Hepatocyte (in vitro differentiated cells): ENCODE data around the gene ADIPOR1. TPM values are rescaled to one million over a fixed set of nuclear protein-coding genes. Genes with fewer than 3 reads are reported as not detected.

Experiments used
- DNase-seq: peaks from one replicate; pipeline ENCODE4 v3.0.0-alpha.2; 2016; ENCODE audit warnings: low spot score
- H2AFZ ChIP-seq: fragments of 200-600 bp; sonication (generic); 2 replicates; pipeline ENCODE4 v1.6.0; 2016; ENCODE audit warnings: antibody characterized with exemption, mild to moderate bottlenecking
- H3K27ac ChIP-seq: fragments of 200-600 bp; sonication (generic); 2 replicates; pipeline ENCODE4 v1.5.1; 2016; ENCODE audit warnings: mild to moderate bottlenecking
- H3K27me3 ChIP-seq: fragments of 200-600 bp; sonication (generic); 2 replicates; pipeline ENCODE4 v1.6.1; 2016
- H3K36me3 ChIP-seq: fragments of 200-600 bp; sonication (generic); replicated peaks from 2 replicates; pipeline ENCODE4 v1.5.1; 2016; ENCODE audit warnings: low read depth; ENCODE audit not compliant: insufficient read depth
- H3K4me1 ChIP-seq: fragments of 200-600 bp; sonication (generic); 2 replicates; pipeline ENCODE4 v1.5.1; 2016; ENCODE audit warnings: mild to moderate bottlenecking, moderate library complexity; ENCODE audit not compliant: insufficient read depth
- H3K4me2 ChIP-seq: fragments of 200-600 bp; sonication (generic); 2 replicates; pipeline ENCODE4 v1.6.0; 2016
- H3K4me3 ChIP-seq: fragments of 200-600 bp; sonication (generic); 2 replicates; pipeline ENCODE4 v1.5.1; 2016; ENCODE audit warnings: mild to moderate bottlenecking
- H3K79me2 ChIP-seq: fragments of 200-600 bp; sonication (generic); 2 replicates; pipeline ENCODE4 v1.6.0; 2017; ENCODE audit warnings: mild to moderate bottlenecking
- H3K9me2 ChIP-seq: fragments of 200-600 bp; sonication (generic); replicated peaks from 2 replicates; pipeline ENCODE4 v1.6.0; 2017; ENCODE audit warnings: mild to moderate bottlenecking; ENCODE audit not compliant: insufficient read depth
- H3K9me3 ChIP-seq: fragments of 200-600 bp; sonication (generic); 2 replicates; pipeline ENCODE4 v1.5.1; 2016; ENCODE audit warnings: low read depth, mild to moderate bottlenecking
- H4K20me1 ChIP-seq: fragments of 200-600 bp; sonication (generic); 2 replicates; pipeline ENCODE4 v1.6.0; 2016; ENCODE audit warnings: mild to moderate bottlenecking; ENCODE audit not compliant: insufficient read depth, poor library complexity, severe bottlenecking
- CTCF ChIP-seq: fragments of 200-600 bp; sonication (generic); IDR thresholded peaks from 2 replicates; pipeline ENCODE4 v1.5.1; 2016; ENCODE audit warnings: antibody characterized with exemption, mild to moderate bottlenecking; ENCODE audit not compliant: poor library complexity
- EZH2 ChIP-seq: fragments of 200-600 bp; sonication (generic); IDR thresholded peaks from 2 replicates; pipeline ENCODE4 v1.6.1; 2016; ENCODE audit warnings: antibody characterized with exemption, mild to moderate bottlenecking, borderline replicate concordance
- EZH2phosphoT487 ChIP-seq: fragments of 200-600 bp; sonication (generic); IDR thresholded peaks from one replicate; pipeline ENCODE4 v1.6.1; 2018; ENCODE audit warnings: antibody characterized with exemption, mild to moderate bottlenecking, low read depth, moderate library complexity; ENCODE audit not compliant: unreplicated experiment, severe bottlenecking
- WGBS: methylation state at CpG from one replicate; pipeline ENCODE4 v1.1.6; 2016; ENCODE audit warnings: low lambda C conversion rate; ENCODE audit errors: missing lambda C conversion rate; 5-methylcytosine and 5-hydroxymethylcytosine counted together
- polyA plus RNA-seq: library from polyadenylated mRNA; unstranded; fragments of >200 nt; fragmentation: Nextera tagmentation; extraction: Ambion mirVana; gene quantifications from 2 replicates; pipeline ENCODE4 v1.2.1, GENCODE V29; 2016
- total RNA-seq: library from RNA; depleted of rRNA; stranded (reverse); fragments of >200 nt; gene quantifications from 2 replicates; pipeline ENCODE4 v1.2.3, GENCODE V29; 2014

ADIPOR1 gene
- total and polyA plus RNA-seq, 2 experiments from 2014 or later: 75.7 to 121 TPM

- H3K4me3 ChIP-seq: peak within 1 kb of the TSS; percentile 78
Measured at GRCh38 chr1:202926581-202927491, 31.3 kb downstream of the ADIPOR1 start, which contains the start of gene KLHL12. TSS of gene KLHL12 (minus strand) at chr1:202927234. CDS start at chr1:202925162, 2,072 bp downstream.

GRCh38 chr1:202923533-202923932, 34.6 kb downstream of the ADIPOR1 start:
- Histone ChIP-seq H3K27ac (no peak overlapping the region), H3K4me2 (no peak overlapping the region), H2AFZ (no peak overlapping the region), H3K36me3 (no peaks in the 10 kb centered on the region), H3K9me2 (no peaks in the 10 kb centered on the region), H4K20me1 (no peaks in the 10 kb centered on the region), H3K79me2 (peaks cover 33% of the 10 kb centered on the region), H3K27me3 (no peaks in the 10 kb centered on the region), H3K4me3 (no peak overlapping the region), H3K9me3 (no peaks in the 10 kb centered on the region), H3K4me1 (peaks cover 4% of the 10 kb centered on the region)
- no peak for TF ChIP-seq EZH2
- no peak for TF ChIP-seq EZH2phosphoT487
- TF ChIP-seq CTCF: no peak
- no peak for DNase-seq
- WGBS: 94% methylated on average over 3 of the region's 3 CpGs

More at GRCh38 chr1:202926581-202927491, 31.3 kb downstream of the ADIPOR1 start, which contains the start of gene KLHL12:
- H3K4me2 ChIP-seq: peak within 1 kb of the TSS; percentile 80
- TF ChIP-seq CTCF (peak; percentile 65), EZH2 (no peak), EZH2phosphoT487 (no peak)
- peak within 1 kb of the TSS; percentile 96 for H3K27ac ChIP-seq
- no peaks in the 10 kb centered on the region for H3K9me3 ChIP-seq
- peak within 1 kb of the TSS; percentile 85 for H2AFZ ChIP-seq
- no peaks in the 10 kb centered on the region for H3K9me2 ChIP-seq
- peaks cover 28% of the 10 kb centered on the region for H3K79me2 ChIP-seq
- no peaks in the 10 kb centered on the region for H3K27me3 ChIP-seq
- DNase-seq: peak; percentile 99
- H3K4me1 ChIP-seq: peaks cover 4% of the 10 kb centered on the region
- 2% methylated on average over 57 of the region's 57 CpGs for WGBS
- no peaks in the 10 kb centered on the region for H3K36me3 ChIP-seq
- H4K20me1 ChIP-seq: no peaks in the 10 kb centered on the region

- no peak for DNase-seq
- Histone ChIP-seq H3K79me2 (peaks cover 21% of the 10 kb centered on the region), H3K27ac (no peak overlapping the region), H2AFZ (no peak overlapping the region), H3K9me3 (no peaks in the 10 kb centered on the region), H3K27me3 (no peaks in the 10 kb centered on the region), H3K4me2 (no peak overlapping the region), H4K20me1 (no peaks in the 10 kb centered on the region), H3K4me1 (no peaks in the 10 kb centered on the region), H3K4me3 (no peak overlapping the region), H3K36me3 (no peaks in the 10 kb centered on the region), H3K9me2 (no peaks in the 10 kb centered on the region)
- TF ChIP-seq CTCF (no peak), EZH2 (no peak), EZH2phosphoT487 (no peak)
Measured at GRCh38 chr1:202919615-202920014, 38.5 kb downstream of the ADIPOR1 start.
